Measurements from ENCODE around the gene PYCR2.
"Not testable (repeated sequence)": the region's sequence is repeated elsewhere in the genome, so short reads cannot be mapped to it uniquely, and the experiment has no call there.

Gene PYCR2

DNA sequence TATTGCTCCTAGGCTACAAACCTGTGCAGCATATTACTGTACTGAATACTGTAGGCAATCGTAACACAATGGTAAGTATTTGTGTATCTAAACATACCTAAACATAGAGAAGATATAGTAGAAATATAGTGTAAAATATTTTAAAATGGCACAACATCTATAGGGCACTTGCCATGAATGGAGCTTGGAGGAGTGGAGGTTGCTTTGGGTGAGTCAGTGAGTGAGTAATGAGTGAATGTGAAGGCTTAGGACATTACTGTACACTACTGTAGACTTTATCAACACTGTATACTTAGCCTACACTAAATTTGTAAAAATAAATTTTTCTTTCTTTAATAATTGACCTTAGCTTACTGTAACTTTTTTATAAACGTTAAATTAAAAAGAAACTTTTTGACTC, 9.0 kb upstream of the PYCR2 start:
- ChIA-PET POLR2A (ENCODE audit: low non-redundant PET) (no interaction called here), CTCF (interaction anchor here (0.6 to 1.7 kb wide), 2 partner anchors 54 to 161 kb away, joined by 3 to 9 read pairs; no protein-coding TSS in a partner anchor)
- TF ChIP-seq, protein P1, sequence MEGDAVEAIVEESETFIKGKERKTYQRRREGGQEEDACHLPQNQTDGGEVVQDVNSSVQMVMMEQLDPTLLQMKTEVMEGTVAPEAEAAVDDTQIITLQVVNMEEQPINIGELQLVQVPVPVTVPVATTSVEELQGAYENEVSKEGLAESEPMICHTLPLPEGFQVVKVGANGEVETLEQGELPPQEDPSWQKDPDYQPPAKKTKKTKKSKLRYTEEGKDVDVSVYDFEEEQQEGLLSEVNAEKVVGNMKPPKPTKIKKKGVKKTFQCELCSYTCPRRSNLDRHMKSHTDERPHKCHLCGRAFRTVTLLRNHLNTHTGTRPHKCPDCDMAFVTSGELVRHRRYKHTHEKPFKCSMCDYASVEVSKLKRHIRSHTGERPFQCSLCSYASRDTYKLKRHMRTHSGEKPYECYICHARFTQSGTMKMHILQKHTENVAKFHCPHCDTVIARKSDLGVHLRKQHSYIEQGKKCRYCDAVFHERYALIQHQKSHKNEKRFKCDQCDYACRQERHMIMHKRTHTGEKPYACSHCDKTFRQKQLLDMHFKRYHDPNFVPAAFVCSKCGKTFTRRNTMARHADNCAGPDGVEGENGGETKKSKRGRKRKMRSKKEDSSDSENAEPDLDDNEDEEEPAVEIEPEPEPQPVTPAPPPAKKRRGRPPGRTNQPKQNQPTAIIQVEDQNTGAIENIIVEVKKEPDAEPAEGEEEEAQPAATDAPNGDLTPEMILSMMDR (conservative IDR thresholded peaks at IDR 0.05; ENCODE audit: low read depth) = no peak
- no peak overlapping the region for H3K27ac ChIP-seq
- DNase-seq (ENCODE audit: low spot score) = no peak

DNA sequence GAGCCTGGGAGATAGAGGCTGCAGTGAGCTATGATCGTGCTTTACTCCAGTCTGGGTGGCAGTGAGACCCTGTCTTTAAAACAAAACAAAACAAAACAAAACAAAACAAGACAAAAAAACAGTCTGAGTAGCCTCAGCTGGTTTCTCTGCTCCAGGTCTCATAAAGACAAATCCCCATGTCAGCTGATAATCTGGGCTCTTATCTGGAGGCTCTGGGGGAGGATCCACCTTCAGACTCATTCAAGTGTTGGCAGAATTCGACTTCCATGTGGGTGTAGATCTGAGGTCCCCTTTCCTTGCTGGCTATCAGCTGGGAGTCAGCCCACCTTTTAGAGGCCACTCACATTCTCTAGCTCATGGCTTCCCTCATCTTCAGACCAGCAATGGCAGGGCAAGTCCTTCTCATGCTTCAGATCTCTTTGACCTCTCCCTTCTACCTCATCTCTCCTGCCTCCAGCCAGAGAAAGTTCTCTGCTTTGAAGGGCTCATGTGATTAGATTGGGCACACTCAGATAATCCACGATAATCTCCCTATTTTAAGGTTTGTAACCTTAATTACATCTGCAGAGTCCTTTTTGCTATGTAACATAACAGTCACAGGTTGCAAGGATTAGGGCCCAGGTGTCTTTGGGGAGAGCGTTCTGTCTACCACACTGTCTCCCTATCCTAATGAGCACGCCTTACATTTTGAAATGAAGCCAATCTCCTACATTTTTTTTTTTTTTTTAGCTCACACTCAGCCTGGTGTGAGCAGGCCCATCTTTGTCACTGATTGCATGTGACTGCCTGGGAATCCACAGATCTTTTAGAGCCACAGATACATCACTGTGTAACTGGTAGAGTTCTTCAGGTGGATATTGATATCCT, 7.5 kb upstream of the PYCR2 start:
- CTCF ChIA-PET = interaction anchor here (0.6 to 1.7 kb wide), 6 partner anchors 23 to 472 kb away, joined by 3 to 9 read pairs (median 4); no protein-coding TSS in a partner anchor

DNA sequence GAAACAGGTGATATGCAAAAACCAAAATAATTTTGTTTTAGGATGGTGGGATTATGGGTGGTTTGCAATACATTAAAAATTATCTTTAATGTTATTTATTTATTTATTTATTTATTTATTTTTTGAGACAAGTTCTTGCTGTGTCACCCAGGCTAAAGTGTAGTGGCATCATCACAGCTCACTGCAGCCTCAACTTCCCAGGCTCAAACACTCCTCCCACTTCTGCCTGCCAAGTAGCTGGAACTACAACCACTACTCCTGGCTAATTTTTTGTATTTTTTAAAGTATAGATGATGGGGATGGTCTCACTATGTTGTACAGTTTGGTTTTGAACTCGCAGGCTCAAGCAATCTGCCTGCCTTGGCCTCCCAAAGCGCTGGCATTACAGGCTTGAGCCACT, 6.5 kb upstream of the PYCR2 start:
- TF ChIP-seq, protein P1 (conservative IDR thresholded peaks at IDR 0.05; ENCODE audit: low read depth) = no peak
- H3K27ac ChIP-seq = no peak overlapping the region
- ChIA-PET POLR2A (ENCODE audit: low non-redundant PET) (no interaction called here), CTCF (interaction anchor here (0.5 to 0.7 kb wide), 2 partner anchors 24 to 251 kb away, joined by 3 to 5 read pairs; no protein-coding TSS in a partner anchor)
- DNase-seq (ENCODE audit: low spot score) = no peak

More for the DNA sequence above, 7.5 kb upstream of the PYCR2 start:
- TF ChIP-seq, protein P1 (conservative IDR thresholded peaks at IDR 0.05; ENCODE audit: low read depth) = no peak
- no peak for DNase-seq (ENCODE audit: low spot score)
- POLR2A ChIA-PET (ENCODE audit: low non-redundant PET) = interaction anchor here (0.5 kb wide), 1 partner anchor 1007 kb away, joined by 13 read pairs; no protein-coding TSS in a partner anchor
- no peak overlapping the region for H3K27ac ChIP-seq

DNA sequence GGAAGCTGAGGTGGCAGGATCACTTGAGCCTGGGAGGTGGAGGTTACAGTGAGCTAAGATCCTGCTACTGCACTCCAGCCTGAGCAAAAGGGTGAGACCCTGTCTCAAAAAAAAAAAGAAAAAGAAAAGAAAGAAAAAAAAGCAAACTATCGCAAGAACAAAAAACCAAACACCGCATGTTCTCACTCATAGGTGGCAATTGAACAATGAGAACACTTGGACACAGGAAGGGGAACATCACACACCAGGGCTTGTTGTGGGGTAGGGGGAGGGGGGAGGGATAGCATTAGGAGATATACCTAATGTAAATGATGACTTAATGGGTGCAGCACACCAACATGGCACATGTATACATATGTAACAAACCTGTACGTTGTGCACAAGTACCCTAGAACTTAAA, 5.4 kb upstream of the PYCR2 start:
- POLR2A ChIA-PET (ENCODE audit: low non-redundant PET); DNase-seq (ENCODE audit: low spot score); H3K27ac ChIP-seq: not testable (repeated sequence)
- CTCF ChIA-PET = interaction anchor here (0.7 kb wide), 1 partner anchor 10 kb away, joined by 3 read pairs; no protein-coding TSS in a partner anchor

DNA sequence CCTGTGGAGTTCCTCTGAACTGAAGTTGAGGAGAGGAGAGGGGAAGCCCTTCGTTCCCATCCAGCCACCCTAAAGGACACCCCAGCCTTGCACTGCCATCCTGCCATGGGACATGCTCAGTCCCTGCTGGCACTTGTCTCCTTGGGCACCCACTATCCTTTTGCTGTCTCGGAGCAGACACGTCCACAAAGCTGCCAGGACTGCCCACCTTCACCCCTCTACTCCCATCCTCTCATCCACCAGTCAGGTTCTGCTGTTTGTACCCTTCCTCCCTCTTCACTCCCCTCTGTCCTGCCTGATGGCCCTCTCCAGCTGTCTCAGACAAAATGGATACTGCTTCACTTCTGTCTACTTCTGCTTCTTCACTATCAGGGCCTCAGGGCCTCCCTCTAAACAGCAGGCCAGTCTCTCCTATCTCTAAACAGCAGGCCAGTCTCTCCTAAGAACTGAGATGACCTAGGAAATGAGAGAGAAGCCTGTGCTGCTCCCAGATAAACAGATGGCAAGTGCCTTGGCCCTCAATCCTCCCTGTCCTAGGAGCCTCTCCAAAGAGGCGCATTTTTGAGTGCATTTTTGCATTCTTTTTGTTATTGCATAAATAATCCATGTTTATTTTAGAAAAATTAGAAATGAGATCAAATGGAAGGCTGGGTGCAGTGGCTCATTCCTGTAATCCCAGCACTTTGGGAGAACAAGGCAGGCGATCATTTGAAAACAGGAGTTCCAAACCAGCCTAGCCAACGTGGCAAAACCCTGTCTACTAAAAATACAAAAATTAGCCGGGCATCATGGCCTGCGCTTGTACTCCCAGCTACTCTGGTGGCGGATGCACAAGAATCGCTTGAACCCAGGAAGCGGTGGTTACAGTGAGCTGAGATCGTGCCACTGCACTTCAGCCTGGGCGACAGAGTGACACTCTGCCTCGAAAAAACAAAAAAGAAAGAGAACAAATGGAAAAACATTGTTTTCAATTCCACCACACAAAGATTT, 4.4 kb upstream of the PYCR2 start:
- ChIA-PET CTCF (interaction anchor here (0.6 to 0.7 kb wide), 2 partner anchors 9 to 197 kb away, joined by 3 read pairs; no protein-coding TSS in a partner anchor), POLR2A (ENCODE audit: low non-redundant PET) (no interaction called here)
- H3K27ac ChIP-seq = no peak overlapping the region
- DNase-seq (ENCODE audit: low spot score) = no peak
- TF ChIP-seq, protein P1 (conservative IDR thresholded peaks at IDR 0.05; ENCODE audit: low read depth) = no peak

DNA sequence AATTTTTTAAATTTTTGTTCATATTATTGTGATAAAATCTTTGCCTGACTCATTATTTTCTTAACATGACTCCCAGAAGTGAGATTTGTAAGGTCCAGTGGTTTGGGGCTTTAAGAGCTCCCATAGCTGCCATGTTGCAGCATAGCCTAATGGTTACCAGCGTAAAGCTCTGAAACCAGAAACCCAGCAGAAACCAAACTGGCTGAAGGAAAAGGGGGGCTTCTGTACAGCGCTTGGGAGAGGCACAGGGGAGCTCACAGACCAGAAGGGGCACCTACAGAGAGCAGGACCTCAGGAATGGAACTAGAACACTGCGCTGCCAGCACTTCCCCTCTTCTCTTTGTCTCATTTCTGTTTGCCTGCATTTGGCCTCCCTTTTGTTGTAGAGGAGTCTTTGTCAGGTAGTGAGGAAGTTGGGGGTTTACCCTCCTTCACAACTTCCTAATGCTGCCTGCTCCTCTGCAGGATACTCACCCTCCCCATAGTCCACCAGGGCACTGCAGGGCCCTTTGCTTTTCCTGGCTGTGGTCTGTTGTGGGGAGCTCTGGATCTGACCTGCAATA, 2.6 kb upstream of the PYCR2 start:
- ChIA-PET POLR2A (ENCODE audit: low non-redundant PET) (no interaction called here), CTCF (no interaction called here)
- TF ChIP-seq, protein P1 (conservative IDR thresholded peaks at IDR 0.05; ENCODE audit: low read depth) = no peak
- H3K27ac ChIP-seq = 0 out of 2 replicates have a peak overlapping the region, but pooled peaks have one; percentile 5
- no peak for DNase-seq (ENCODE audit: low spot score)
